VCaP (cell line): ENCODE results near the gene MIDN.
"Not testable (repeated sequence)": the region's sequence is repeated elsewhere in the genome, so short reads cannot be mapped to it uniquely, and the experiment has no call there.

Source experiments
- H3K27ac ChIP-seq: fragments of 450-650 bp; 2 replicates; pipeline ENCODE4 v1.5.1; 2017
- CTCF ChIP-seq: fragments of 450-650 bp; conservative IDR thresholded peaks from 2 replicates; pipeline ENCODE4 v1.5.1; 2017; ENCODE audit warnings: mild to moderate bottlenecking, moderate library complexity

Gene MIDN

DNA sequence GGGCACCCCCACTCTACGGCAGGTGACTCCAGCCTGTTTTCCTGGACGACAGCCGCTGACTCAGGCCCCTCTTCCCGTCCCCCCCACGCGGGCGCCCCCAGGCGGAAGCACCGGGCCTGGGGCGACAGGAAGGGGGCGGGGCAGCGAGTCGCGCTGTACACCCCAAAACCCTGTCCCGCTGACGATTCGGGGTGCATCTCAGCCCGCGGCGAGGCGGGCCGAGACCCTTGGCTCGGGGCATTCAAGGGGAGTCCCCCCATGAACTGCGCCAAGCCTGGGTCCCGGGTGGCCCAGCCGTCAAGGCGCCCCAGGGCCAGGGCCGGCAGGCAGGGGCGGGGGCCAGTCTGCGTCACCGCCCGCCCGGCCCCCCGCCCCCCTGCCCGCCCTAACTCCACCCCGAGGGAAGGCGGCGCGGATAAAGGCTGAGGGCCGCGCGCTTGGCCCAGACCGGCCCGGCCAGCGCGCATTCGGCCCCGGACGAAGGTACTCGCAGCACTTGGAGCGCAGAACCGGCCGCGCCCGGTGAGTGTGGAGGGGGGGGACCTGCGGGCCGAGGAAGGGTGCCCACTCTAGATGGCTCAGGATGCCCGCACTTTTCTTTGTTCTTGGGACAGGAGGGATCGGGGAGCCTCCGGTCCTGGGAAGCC, at the start of gene MIDN:
TSS of gene MIDN (plus strand) at position 445 of the 647 bp plus-strand sequence. CDS start 1,714 bp downstream, outside the sequence.
- TF ChIP-seq CTCF: no peak
- peak within 1 kb of the TSS; percentile 91 for H3K27ac ChIP-seq

GRCh38 chr19:1199531-1199930, 48.9 kb upstream of the MIDN start:
- no peak for TF ChIP-seq CTCF
- no peak overlapping the region for H3K27ac ChIP-seq

DNA sequence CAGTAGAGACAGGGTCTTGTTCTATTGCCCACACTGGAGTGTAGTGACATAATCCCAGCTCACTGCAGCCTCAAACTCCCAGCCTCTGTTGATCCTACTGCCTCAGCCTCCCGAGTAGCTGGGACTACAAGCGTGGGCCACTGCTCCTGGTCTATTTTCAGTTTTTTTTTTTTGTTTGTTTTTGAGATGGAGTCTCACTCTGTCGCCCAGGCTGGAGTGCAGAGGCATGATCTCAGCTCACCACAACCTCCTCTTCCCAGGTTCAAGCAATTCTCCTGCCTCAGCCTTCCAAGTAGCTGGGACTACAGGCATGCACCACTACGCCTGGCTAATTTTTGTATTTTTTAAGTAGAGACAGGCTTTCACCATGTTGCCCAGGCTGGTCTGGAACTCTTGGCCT, 47.8 kb upstream of the MIDN start:
- H3K27ac ChIP-seq: not testable (repeated sequence)

DNA sequence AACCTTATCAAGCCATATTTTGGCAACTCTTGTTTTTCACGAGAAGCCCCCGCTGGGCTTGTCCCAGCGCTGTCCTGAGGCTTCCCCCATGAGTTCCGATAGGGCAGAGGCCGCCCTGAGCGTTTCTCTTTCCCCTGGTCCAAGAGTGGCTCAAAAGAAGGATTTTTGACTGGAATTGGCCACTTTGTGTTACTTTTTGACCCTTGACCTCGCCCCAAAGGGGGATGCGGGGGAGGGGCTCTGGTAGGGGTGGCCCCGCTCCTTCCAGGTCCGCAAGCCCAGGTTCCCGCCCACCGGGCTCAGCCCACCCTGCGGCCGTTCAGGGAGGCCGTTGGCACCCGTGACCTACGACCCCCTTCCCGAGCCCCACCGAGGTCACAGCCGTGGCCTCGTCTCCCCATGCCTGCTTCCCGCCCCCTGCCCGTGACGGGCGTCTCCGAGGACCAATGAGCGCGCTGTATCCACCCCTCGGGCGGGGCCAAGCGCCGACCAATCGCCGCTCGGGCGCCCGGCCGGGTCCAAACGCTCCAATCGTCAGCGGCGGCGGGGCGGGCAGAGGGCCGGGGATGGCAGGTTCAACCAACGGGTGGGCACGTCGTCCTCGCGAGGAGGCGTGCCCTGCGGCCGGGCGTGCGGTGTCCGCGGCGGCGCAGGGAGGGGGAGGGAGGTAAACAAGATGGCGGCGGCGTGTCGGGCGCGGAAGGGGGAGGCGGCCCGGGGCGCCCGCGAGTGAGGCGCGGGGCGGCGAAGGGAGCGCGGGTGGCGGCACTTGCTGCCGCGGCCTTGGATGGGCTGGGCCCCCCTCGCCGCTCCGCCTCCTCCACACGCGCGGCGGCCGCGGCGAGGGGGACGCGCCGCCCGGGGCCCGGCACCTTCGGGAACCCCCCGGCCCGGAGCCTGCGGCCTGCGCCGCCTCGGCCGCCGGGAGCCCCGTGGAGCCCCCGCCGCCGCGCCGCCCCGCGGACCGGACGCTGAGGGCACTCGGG, 43.0 kb upstream of the MIDN start, which contains the start of gene STK11:
TSS of gene STK11 (plus strand) at position 665 of the 986 bp plus-strand sequence. CDS start 1,136 bp downstream, outside the sequence.
- no peak for TF ChIP-seq CTCF
- peak within 1 kb of the TSS; percentile 85 for H3K27ac ChIP-seq

- TF ChIP-seq CTCF: no peak
- peak overlapping the region; percentile 85 for H3K27ac ChIP-seq
These were observed 42.1 kb upstream of the MIDN start for GRCh38 chr19:1206150-1206863.

DNA sequence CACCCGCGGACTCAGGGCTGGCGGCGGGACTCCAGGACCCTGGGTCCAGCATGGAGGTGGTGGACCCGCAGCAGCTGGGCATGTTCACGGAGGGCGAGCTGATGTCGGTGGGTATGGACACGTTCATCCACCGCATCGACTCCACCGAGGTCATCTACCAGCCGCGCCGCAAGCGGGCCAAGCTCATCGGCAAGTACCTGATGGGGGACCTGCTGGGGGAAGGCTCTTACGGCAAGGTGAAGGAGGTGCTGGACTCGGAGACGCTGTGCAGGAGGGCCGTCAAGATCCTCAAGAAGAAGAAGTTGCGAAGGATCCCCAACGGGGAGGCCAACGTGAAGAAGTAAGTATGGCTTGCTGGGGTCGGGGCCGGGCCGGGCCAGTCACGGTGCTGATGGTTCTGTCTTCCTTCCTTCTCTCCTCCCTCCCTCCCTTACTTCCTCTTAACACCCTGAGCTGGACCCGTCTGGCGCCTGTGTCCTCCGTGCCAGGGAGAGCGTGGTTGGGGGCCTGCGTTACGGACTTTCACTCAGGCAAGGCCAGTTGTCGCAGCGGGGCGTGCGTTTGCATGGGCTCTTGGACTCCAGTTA, 41.4 kb upstream of the MIDN start:
- TF ChIP-seq CTCF: no peak
- peak overlapping the region; percentile 85 for H3K27ac ChIP-seq

GRCh38 chr19:1208830-1209229, 39.6 kb upstream of the MIDN start:
- H3K27ac ChIP-seq: peak overlapping the region; percentile 85

DNA sequence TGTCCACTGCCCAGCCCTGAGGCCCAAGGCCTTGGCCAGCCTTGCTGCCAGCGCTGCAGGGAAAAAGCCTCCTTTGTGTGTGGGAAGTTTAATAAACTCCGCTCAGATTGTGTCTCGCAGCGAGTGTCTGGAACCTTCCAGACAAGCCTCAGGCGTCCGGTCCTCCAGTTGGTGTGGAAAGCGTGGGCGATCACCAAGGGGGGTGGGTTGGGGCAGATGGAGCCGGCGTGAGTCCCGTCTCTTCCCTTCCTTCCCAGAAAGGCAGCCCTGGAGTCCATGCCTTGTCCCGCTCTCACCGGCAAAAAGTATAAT, 38.2 kb upstream of the MIDN start:
- no peak for TF ChIP-seq CTCF
- H3K27ac ChIP-seq: peak overlapping the region; percentile 85
